ENCODE results near the gene PEX14.
A peak's percentile ranks its signal among the peaks of the same experiment; 100 is the strongest.

The PEX14 gene

DNA sequence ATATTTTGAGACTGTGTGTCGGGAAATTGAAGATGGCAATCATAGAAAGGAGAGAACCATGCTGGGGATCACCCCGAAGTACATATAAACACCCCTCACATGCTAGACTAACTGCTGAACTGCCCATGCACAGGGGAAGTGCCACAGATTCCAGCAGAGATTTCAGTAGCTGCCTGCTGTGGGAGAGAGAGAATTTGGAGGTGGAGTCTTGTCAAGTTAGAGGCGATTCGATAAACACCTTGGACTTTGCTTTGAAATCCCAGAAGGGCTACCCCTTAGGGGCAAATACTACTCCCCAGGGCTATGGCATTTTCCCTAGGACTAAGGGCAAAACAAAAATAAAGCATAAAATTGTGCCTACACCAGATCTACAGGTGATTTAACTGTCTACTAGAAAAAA, 103.3 kb downstream of the PEX14 start:
- TF ChIP-seq, protein P1, sequence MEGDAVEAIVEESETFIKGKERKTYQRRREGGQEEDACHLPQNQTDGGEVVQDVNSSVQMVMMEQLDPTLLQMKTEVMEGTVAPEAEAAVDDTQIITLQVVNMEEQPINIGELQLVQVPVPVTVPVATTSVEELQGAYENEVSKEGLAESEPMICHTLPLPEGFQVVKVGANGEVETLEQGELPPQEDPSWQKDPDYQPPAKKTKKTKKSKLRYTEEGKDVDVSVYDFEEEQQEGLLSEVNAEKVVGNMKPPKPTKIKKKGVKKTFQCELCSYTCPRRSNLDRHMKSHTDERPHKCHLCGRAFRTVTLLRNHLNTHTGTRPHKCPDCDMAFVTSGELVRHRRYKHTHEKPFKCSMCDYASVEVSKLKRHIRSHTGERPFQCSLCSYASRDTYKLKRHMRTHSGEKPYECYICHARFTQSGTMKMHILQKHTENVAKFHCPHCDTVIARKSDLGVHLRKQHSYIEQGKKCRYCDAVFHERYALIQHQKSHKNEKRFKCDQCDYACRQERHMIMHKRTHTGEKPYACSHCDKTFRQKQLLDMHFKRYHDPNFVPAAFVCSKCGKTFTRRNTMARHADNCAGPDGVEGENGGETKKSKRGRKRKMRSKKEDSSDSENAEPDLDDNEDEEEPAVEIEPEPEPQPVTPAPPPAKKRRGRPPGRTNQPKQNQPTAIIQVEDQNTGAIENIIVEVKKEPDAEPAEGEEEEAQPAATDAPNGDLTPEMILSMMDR (IDR thresholded peaks at IDR 0.05; ENCODE audit: insufficient read depth, low read depth, low read length, missing control alignments), result no peak
- no peak for DNase-seq (ENCODE audit: low read depth)
- no peak overlapping the region for H3K4me3 ChIP-seq (ENCODE audit: low read length)

DNA sequence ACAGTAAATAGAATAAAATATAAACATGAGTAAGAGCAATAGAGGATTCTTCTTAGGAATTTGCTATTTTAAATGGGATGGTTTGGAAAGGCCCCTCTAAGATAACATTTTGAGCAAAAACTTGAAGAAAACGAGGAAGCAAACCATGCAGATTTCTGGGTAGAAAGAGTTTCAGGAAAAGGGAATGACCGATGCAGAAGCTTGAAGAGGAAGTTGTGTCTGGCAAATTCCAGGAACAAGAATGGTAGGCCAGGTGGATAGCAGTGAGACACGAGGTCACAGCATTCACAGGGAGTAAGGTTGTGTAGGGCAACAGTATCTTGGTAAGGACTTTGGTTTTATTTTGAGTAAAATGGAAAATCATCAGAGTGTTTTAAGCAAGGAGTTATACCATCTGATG, 108.9 kb downstream of the PEX14 start:
- H3K4me3 ChIP-seq (ENCODE audit: low read length), result no peak overlapping the region
- no peak for DNase-seq (ENCODE audit: low read depth)
- TF ChIP-seq, protein P1 (IDR thresholded peaks at IDR 0.05; ENCODE audit: insufficient read depth, low read depth, low read length, missing control alignments), result no peak

DNA sequence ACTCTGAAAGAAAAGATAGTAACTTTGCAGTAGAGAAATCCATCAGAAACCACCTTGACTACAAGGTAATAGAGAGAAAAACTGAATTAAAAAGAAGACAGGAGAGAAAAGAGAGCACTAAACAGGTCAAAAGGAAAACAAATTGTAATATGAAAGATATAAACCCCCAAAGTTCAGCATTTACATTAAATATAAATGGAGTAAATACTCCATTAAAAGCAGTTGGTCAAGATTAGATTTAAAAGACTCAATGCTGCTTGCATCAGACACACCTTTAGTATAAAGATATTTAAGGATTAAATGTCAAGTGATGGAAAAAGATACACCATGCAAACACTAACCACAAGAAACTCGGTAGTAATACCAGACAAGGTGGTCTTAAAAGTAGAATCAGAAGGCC, 110.5 kb downstream of the PEX14 start:
- TF ChIP-seq, protein P1 (IDR thresholded peaks at IDR 0.05; ENCODE audit: insufficient read depth, low read depth, low read length, missing control alignments), result no peak
- no peak for DNase-seq (ENCODE audit: low read depth)

DNA sequence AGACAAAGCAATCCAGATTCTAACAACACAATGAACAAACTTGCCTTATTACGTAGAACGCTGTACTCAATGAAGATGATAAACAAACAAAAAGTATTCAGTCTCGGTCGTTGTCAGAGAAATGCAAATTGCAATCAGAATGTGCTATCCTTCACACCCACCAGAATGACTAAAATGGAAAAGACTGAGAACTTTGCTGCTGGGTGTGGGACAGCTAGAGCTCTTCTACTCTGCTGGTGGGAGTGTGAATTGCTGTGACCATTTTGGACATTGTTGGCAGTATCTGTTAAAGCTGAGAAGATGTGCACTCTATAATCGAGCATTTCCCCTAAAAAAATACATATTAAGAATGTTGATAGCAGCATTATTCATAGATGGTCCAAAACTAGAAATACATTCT, 111.4 kb downstream of the PEX14 start:
- H3K4me3 ChIP-seq (ENCODE audit: low read length), result no peak overlapping the region
- TF ChIP-seq, protein P1 (IDR thresholded peaks at IDR 0.05; ENCODE audit: insufficient read depth, low read depth, low read length, missing control alignments), result peak; percentile 22
- DNase-seq (ENCODE audit: low read depth), result no peak

More for the DNA sequence above, 110.5 kb downstream of the PEX14 start:
- no peak overlapping the region for H3K4me3 ChIP-seq (ENCODE audit: low read length)

DNA sequence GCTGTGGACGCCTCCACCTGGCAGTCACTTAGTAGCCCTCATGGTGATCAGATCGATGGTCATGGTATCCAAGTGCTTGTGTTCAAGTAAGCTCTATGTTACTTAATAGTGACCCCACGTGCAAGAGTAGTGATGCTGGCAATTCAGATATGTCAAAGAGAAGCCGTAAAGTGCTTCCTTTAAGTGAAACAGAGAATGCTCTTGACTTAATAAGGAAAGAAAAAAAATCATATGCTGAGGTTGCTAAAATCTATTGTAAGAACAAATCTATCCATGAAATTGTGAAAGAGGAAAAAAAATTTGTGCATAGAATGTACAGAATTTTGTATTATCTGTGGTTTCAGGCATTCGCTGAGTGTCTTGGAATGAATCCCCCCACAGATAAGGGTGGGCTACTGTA, 113.9 kb downstream of the PEX14 start:
- TF ChIP-seq, protein P1 (IDR thresholded peaks at IDR 0.05; ENCODE audit: insufficient read depth, low read depth, low read length, missing control alignments), result no peak
- DNase-seq (ENCODE audit: low read depth), result no peak
- H3K4me3 ChIP-seq (ENCODE audit: low read length), result no peak overlapping the region

DNA sequence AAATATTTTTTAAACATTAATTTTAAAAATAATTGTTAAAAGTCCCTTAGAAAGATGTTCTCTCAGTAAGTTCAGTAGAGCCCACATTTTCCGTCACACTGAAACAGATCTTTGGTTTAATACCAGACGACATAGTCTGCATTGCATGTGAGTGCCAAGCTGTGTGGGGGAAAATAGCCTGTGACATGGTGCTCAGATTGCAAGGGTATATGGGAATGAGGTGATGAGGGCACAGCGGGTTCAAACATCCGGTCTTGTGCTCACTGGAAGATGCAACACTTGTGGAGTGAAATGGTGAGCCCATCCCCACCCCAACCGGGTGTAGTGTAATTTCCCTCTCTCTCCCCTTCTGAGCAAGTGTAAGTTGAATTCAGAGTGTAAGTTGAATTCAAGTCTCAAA, 114.3 kb downstream of the PEX14 start:
- no peak overlapping the region for H3K4me3 ChIP-seq (ENCODE audit: low read length)
- TF ChIP-seq, protein P1 (IDR thresholded peaks at IDR 0.05; ENCODE audit: insufficient read depth, low read depth, low read length, missing control alignments), result no peak

DNA sequence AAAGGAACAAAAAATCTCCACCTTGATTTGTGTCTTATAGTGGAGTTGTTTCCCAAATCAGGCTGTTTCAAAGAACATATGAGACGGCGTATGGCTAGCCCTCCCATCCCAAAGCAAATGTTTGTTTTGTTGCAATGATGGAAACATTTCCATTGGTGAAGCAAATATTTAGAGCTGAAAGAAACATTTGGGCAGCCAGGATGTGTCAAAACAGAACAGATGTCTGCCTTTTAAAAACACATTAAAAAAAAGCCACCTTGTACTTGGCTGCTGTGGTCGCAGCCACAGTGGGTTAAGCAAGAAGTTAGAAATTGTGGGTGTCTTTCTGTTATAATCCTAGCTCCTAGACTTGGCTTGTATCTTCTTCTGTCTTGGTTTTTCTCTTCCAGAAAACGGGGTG, 116.3 kb downstream of the PEX14 start:
- DNase-seq (ENCODE audit: low read depth), result no peak
- TF ChIP-seq, protein P1 (IDR thresholded peaks at IDR 0.05; ENCODE audit: insufficient read depth, low read depth, low read length, missing control alignments), result no peak
- H3K4me3 ChIP-seq (ENCODE audit: low read length), result no peak overlapping the region

More for the DNA sequence above, 114.3 kb downstream of the PEX14 start:
- no peak for DNase-seq (ENCODE audit: low read depth)
